OCI-LY7 (cell line): Measurements from ENCODE around the gene CIZ1.

ENCODE experiments used
- EZH2phosphoT487 ChIP-seq: fragments of 200-600 bp; sonication (generic); IDR thresholded peaks from 2 replicates; pipeline ENCODE4 v1.6.1; 2018; ENCODE audit warnings: low read depth, borderline replicate concordance, mild to moderate bottlenecking, mixed run types, antibody characterized with exemption, low read length, moderate library complexity, mixed read lengths
- TF ChIP-seq, protein P1 (sequence below): fragments of 200-600 bp; sonication (generic); conservative IDR thresholded peaks from 2 replicates; pipeline ENCODE4 v1.5.1; 2014; ENCODE audit warnings: mild to moderate bottlenecking, antibody characterized with exemption, low read length, moderate library complexity, mixed read lengths

DNA sequence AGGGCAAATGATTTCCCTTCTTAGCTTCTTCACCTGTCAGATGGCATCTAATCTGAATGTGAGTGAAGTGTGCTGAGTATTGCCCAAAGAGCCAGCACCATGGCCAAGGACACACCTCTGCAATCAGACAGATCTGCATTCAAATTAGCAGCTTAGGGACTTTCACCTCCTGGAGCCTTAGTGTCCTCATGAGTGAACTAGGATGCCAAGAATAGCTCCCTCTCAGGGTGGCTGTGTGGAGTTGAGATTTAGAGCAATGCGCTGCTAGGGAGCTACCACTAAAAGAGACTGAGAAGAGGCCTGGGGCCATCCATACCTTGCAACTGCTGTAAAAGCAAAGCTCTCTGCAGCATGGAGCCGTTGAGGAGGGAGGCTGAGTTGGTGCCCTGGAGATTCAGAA lies 1.4 kb downstream of the CIZ1 start:
- TF ChIP-seq, protein P1, sequence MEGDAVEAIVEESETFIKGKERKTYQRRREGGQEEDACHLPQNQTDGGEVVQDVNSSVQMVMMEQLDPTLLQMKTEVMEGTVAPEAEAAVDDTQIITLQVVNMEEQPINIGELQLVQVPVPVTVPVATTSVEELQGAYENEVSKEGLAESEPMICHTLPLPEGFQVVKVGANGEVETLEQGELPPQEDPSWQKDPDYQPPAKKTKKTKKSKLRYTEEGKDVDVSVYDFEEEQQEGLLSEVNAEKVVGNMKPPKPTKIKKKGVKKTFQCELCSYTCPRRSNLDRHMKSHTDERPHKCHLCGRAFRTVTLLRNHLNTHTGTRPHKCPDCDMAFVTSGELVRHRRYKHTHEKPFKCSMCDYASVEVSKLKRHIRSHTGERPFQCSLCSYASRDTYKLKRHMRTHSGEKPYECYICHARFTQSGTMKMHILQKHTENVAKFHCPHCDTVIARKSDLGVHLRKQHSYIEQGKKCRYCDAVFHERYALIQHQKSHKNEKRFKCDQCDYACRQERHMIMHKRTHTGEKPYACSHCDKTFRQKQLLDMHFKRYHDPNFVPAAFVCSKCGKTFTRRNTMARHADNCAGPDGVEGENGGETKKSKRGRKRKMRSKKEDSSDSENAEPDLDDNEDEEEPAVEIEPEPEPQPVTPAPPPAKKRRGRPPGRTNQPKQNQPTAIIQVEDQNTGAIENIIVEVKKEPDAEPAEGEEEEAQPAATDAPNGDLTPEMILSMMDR: no peak
- TF ChIP-seq EZH2phosphoT487: no peak
